HG03039 (cell line): Measurements from ENCODE around the gene TMEM163.
A peak's percentile ranks its signal among the peaks of the same experiment; 100 is the strongest.

Source experiments
- ATAC-seq: cut with Tn5 transposase; IDR thresholded peaks from one replicate; pipeline ENCODE4 v1.9.1; 2021; ENCODE audit warnings: mild to moderate bottlenecking, moderate library complexity; ENCODE audit not compliant: unreplicated experiment

TMEM163 gene

GRCh38 chr2:134413912-134414311, 304.9 kb downstream of the TMEM163 start:
- ATAC-seq: no peak

DNA sequence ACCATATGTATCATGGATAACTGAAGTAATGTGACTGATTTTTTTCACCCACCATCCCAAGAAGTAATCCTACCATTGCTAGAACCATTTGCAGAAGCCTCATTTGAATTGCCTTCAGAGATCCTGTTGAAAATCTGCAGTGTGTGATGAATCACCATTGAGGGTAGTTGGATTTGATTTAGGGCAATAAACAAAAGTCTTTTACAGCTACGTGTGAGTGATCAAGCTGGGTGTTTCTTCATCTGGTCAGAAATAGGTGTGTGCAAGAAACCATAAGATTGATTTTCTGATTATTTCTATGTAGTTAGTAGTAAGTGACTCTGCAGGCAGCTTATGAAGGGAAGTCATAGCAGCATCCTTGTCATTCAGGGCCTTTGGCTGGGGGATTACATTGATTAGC, 305.4 kb downstream of the TMEM163 start:
- ATAC-seq: no peak

DNA sequence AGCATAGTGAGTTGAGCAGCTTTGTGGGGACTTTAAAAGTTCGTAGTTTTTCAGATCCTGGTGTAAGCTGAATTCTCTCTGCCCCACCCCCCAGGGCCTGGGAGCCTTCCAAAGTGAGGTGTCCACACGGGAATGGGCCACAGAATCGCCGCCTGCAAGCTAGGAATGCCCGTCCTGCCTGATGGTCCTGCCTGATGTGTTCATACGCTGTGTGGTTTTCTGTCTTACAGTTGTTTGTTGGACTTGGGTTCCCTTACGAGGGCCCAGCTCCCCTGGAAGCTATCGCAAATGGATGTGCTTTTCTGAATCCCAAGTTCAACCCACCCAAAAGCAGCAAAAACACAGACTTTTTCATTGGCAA, 306.2 kb downstream of the TMEM163 start:
- ATAC-seq: no peak

DNA sequence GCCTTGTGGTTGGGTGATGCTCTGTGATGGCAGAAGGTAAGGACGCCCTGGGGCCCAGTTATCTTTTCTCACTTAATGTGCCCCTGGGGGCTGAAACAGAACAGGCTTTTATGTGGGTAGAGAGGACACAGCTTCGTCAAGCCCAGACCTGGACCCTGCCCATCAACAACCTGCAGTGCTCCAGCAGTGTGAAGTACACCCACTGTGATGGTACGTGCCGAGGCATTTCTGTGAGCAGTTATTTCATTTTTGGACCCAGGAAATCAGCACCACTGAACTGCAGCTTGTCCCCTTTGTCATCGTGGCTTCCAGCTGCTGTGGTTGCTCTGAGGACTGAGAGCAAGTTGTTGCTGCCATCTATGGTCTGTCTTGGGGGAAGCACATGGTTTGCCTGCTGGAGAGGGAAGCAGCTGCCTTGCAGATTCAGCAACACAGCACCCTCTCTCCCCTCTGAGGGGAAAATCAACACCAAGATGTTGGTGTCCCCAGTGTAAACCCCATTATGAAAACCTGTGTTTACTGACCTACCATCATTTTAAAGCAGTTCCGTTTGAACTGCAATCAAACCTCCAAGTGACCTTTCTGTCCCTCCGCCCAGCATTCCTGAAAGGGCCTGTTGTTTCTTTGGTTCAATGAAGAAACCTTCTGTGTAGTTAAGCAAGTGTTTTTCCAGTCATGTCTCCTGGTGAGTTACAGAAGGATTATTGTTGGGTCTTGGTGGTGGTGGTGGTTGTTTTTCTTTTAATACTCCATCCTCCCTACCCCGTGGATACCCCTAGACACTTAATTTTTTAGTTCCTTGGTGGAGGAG, 306.8 kb downstream of the TMEM163 start:
- ATAC-seq: peak; percentile 96

- ATAC-seq: no peak
These were observed 307.4 kb downstream of the TMEM163 start for GRCh38 chr2:134411279-134411827.

DNA sequence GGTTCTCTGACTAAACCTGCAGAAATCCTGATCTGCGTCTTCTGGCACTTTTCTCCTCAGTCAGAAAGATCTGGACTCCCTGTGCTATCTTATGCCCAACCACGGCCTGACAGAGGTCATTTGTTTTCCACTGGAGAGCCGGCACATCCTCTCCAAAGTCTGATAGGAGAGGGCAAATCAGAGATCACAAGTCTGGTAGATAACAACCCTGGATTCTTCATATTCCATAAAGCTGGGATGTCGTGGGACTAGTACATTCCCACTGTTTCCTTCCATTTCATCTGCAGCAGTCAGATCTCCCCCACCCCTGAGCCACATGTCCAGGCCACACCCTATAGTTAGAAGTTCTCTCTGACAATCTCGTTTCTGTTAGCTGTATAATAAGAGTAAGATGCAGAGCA, 308.0 kb downstream of the TMEM163 start:
- no peak for ATAC-seq

GRCh38 chr2:134410006-134410405, 308.8 kb downstream of the TMEM163 start:
- no peak for ATAC-seq

- ATAC-seq: no peak
These were observed 310.0 kb downstream of the TMEM163 start for GRCh38 chr2:134408791-134409190.

GRCh38 chr2:134408386-134408785, 310.4 kb downstream of the TMEM163 start:
- no peak for ATAC-seq

- no peak for ATAC-seq
These were observed 311.5 kb downstream of the TMEM163 start for GRCh38 chr2:134407154-134407890.

- ATAC-seq: no peak
These were observed 312.1 kb downstream of the TMEM163 start for GRCh38 chr2:134406736-134407135.

DNA sequence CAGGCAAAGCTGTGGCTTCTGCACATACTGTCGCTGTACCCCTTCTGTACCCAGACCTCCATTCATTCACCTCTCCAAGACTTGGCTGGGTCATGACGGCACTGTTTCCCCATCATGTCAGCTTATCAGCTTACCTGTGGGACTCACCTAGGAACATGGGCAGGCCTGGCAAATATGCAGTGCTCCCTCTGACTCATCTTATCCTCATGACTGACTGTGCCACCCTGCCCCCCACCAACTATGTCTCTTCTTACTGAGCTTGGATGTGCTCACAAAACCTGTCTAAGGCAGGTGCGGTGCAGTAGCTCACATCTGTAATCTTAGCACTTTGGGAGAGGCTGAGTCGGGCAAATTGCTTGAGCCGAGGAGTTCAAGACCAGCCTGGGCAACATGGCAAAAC, 312.5 kb downstream of the TMEM163 start:
- ATAC-seq: no peak
